ENCODE measurements around the gene CTNNA3.

Gene CTNNA3

DNA sequence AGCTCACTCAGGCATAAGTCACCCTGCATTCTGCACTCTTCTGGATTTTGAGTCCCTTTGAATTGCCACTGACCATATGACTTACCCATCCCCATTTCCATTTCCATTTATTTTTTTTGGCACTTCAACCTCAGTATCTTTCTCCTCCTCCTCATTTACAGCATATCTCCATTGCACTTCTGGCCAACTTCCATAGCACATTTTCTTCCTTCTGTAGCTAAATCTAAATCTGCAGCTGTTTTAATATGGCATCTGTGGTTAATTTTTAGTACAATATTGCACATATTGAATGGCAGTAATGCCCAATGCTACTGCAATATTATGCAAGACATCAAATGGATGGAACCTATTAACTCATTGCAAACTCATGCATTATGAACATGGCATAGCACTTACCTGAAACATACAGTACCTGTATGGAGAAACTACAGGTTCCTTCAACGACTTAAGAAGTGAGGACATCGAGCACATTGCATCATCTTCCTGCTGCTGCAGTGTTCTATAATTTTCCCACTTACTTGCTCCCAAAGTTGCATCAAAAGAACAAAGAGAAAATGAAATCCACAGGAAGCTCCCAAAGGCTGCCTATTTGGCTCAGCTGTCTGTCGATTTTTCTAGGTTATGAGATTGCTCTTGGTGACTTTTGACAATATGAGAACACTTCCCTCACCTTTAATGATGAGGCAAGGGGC is 714.5 kb downstream of the CTNNA3 start:
- Histone ChIP-seq H3F3A (ENCODE audit: low read depth) (no peaks in the 10 kb centered on the region), H2AFZ (ENCODE audit: low read length) (no peak overlapping the region), H3K9me3 (ENCODE audit: insufficient read depth, low read depth, low read length) (no peaks in the 10 kb centered on the region), H4K20me1 (ENCODE audit: insufficient read depth, low read length, poor library complexity, severe bottlenecking) (no peaks in the 10 kb centered on the region), H3K4me1 (ENCODE audit: insufficient read depth, low read length, poor library complexity, severe bottlenecking) (no peaks in the 10 kb centered on the region), H3K9me2 (replicated peaks; ENCODE audit: low read depth, low read length) (no peaks in the 10 kb centered on the region), H3K36me3 (ENCODE audit: insufficient read depth, low read length) (no peaks in the 10 kb centered on the region), H3K27me3 (ENCODE audit: insufficient read depth, low read length, poor library complexity, severe bottlenecking) (no peaks in the 10 kb centered on the region), H3K9ac (ENCODE audit: low read depth, low read length, poor library complexity, severe bottlenecking) (no peak overlapping the region), H3K79me2 (ENCODE audit: insufficient read depth, low read length) (no peaks in the 10 kb centered on the region), H3K4me3 (ENCODE audit: low read length, poor library complexity, severe bottlenecking) (no peak overlapping the region), H3K4me2 (ENCODE audit: low read depth, low read length, poor library complexity, severe bottlenecking) (no peak overlapping the region)
- TF ChIP-seq, protein P1, sequence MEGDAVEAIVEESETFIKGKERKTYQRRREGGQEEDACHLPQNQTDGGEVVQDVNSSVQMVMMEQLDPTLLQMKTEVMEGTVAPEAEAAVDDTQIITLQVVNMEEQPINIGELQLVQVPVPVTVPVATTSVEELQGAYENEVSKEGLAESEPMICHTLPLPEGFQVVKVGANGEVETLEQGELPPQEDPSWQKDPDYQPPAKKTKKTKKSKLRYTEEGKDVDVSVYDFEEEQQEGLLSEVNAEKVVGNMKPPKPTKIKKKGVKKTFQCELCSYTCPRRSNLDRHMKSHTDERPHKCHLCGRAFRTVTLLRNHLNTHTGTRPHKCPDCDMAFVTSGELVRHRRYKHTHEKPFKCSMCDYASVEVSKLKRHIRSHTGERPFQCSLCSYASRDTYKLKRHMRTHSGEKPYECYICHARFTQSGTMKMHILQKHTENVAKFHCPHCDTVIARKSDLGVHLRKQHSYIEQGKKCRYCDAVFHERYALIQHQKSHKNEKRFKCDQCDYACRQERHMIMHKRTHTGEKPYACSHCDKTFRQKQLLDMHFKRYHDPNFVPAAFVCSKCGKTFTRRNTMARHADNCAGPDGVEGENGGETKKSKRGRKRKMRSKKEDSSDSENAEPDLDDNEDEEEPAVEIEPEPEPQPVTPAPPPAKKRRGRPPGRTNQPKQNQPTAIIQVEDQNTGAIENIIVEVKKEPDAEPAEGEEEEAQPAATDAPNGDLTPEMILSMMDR (conservative IDR thresholded peaks at IDR 0.05; ENCODE audit: low read length), result no peak
- TF ChIP-seq EZH2phosphoT487 (IDR thresholded peaks at IDR 0.05; ENCODE audit: borderline replicate concordance), result no peak

DNA sequence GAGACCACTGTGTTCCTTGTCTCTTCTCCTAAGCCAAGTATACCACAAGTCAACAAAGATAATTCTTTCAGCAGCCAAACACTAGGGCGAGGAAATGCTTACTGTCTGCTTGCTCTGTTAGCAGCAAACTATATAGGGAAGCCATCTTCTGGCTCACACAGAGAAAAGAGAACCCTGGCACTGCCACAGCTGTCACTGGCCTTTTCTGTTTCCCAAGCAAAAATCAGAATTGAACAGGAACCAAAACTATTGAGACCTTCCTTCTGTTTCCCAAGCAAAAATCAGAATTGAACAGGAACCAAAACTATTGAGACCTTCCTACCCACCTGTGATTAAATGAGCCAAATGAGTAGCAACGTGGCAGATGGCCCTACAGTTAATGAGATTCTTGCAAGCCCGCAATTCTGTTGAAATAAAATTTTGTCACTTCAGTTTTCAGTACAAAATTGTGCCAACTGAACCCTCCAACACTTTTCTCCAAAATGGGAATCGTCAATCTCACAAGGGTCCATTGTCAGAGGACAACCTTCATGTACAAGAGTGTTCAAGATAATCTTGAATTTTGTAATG is 715.7 kb downstream of the CTNNA3 start:
- Histone ChIP-seq H3K79me2 (ENCODE audit: insufficient read depth, low read length) (no peaks in the 10 kb centered on the region), H3K4me3 (ENCODE audit: low read length, poor library complexity, severe bottlenecking) (no peak overlapping the region), H3K9ac (ENCODE audit: low read depth, low read length, poor library complexity, severe bottlenecking) (no peak overlapping the region), H3F3A (ENCODE audit: low read depth) (no peaks in the 10 kb centered on the region), H3K4me1 (ENCODE audit: insufficient read depth, low read length, poor library complexity, severe bottlenecking) (no peaks in the 10 kb centered on the region), H3K4me2 (ENCODE audit: low read depth, low read length, poor library complexity, severe bottlenecking) (no peak overlapping the region), H3K36me3 (ENCODE audit: insufficient read depth, low read length) (no peaks in the 10 kb centered on the region), H4K20me1 (ENCODE audit: insufficient read depth, low read length, poor library complexity, severe bottlenecking) (no peaks in the 10 kb centered on the region), H2AFZ (ENCODE audit: low read length) (no peak overlapping the region), H3K9me3 (ENCODE audit: insufficient read depth, low read depth, low read length) (no peaks in the 10 kb centered on the region), H3K27me3 (ENCODE audit: insufficient read depth, low read length, poor library complexity, severe bottlenecking) (no peaks in the 10 kb centered on the region), H3K9me2 (replicated peaks; ENCODE audit: low read depth, low read length) (no peaks in the 10 kb centered on the region)
- no peak for TF ChIP-seq EZH2phosphoT487 (IDR thresholded peaks at IDR 0.05; ENCODE audit: borderline replicate concordance)
- TF ChIP-seq, protein P1 (conservative IDR thresholded peaks at IDR 0.05; ENCODE audit: low read length), result no peak

DNA sequence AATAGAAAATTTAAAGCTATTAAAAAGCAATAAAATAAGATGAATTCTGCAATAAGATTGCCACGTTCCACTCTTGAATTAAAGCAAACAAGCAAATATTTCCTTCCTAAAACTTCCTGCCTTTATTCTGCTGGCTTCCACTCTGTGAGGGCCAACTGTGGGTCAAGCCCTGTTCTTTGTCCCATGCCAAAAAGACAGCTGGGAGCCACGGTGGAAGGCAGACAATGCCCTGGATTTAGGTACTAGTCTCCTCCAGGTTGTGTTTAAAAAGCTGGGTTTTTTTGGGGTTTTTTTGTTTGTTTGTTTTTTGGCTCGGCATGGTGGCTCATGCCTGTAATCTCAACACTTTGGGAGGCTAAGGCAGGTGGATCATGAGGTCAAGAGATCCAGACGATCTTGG is 731.0 kb downstream of the CTNNA3 start:
- no peaks in the 10 kb centered on the region for H3K9me2 ChIP-seq (replicated peaks; ENCODE audit: low read depth, low read length)
- H3K4me2 ChIP-seq (ENCODE audit: low read depth, low read length, poor library complexity, severe bottlenecking), result no peak overlapping the region
- no peaks in the 10 kb centered on the region for H4K20me1 ChIP-seq (ENCODE audit: insufficient read depth, low read length, poor library complexity, severe bottlenecking)
- TF ChIP-seq EZH2phosphoT487 (IDR thresholded peaks at IDR 0.05; ENCODE audit: borderline replicate concordance), result no peak
- TF ChIP-seq, protein P1 (conservative IDR thresholded peaks at IDR 0.05; ENCODE audit: low read length), result no peak
- H3F3A ChIP-seq (ENCODE audit: low read depth), result no peaks in the 10 kb centered on the region
- no peaks in the 10 kb centered on the region for H3K79me2 ChIP-seq (ENCODE audit: insufficient read depth, low read length)
- H3K4me1 ChIP-seq (ENCODE audit: insufficient read depth, low read length, poor library complexity, severe bottlenecking), result no peaks in the 10 kb centered on the region
- H3K4me3 ChIP-seq (ENCODE audit: low read length, poor library complexity, severe bottlenecking), result no peak overlapping the region
- H3K36me3 ChIP-seq (ENCODE audit: insufficient read depth, low read length), result no peaks in the 10 kb centered on the region
- H3K9ac ChIP-seq (ENCODE audit: low read depth, low read length, poor library complexity, severe bottlenecking), result no peak overlapping the region
- no peaks in the 10 kb centered on the region for H3K9me3 ChIP-seq (ENCODE audit: insufficient read depth, low read depth, low read length)
- no peaks in the 10 kb centered on the region for H3K27me3 ChIP-seq (ENCODE audit: insufficient read depth, low read length, poor library complexity, severe bottlenecking)
- H2AFZ ChIP-seq (ENCODE audit: low read length), result no peak overlapping the region
